Activated T-cell treated with anti-CD3 and anti-CD28 coated beads, Interleukin-2, amount 50 U/mL, for 4 hours (primary cell): Measurements from ENCODE around the gene PIK3R4. TPM values are rescaled to one million over a fixed set of nuclear protein-coding genes. Genes with fewer than 3 reads are reported as not detected.

Experiments
- ATAC-seq, 2 donors: fragments of 200-7000 bp; cut with Tn5 transposase; one replicate each; pipeline ENCODE4 v1.10.0; 2021
- DNase-seq: peaks from one replicate; pipeline ENCODE4 v3.0.0-alpha.2; 2020
- H3K27me3 Mint-ChIP-seq: one replicate; pipeline ENCODE4 v1.8.0; 2021; ENCODE audit warnings: low read depth, mixed read lengths
- H3K36me3 Mint-ChIP-seq: one replicate; pipeline ENCODE4 v1.8.0; 2022; ENCODE audit warnings: mixed read lengths; ENCODE audit not compliant: insufficient read depth
- H3K4me1 Mint-ChIP-seq: one replicate; pipeline ENCODE4 v1.8.0; 2021; ENCODE audit warnings: low read depth, mixed read lengths
- H3K4me3 Mint-ChIP-seq: one replicate; pipeline ENCODE4 v1.8.0; 2021; ENCODE audit warnings: mild to moderate bottlenecking, moderate library complexity, mixed read lengths
- H3K9me3 Mint-ChIP-seq: one replicate; pipeline ENCODE4 v1.8.0; 2021; ENCODE audit warnings: mixed read lengths
- total RNA-seq, 3 donors: library from RNA; stranded (reverse); gene quantifications; one replicate each; pipeline ENCODE4 v1.2.1, GENCODE V29; 2021

Gene PIK3R4
- total RNA-seq, 3 donors from 2014 or later: 31.1 to 34.1 (median 33.7) TPM

DNA sequence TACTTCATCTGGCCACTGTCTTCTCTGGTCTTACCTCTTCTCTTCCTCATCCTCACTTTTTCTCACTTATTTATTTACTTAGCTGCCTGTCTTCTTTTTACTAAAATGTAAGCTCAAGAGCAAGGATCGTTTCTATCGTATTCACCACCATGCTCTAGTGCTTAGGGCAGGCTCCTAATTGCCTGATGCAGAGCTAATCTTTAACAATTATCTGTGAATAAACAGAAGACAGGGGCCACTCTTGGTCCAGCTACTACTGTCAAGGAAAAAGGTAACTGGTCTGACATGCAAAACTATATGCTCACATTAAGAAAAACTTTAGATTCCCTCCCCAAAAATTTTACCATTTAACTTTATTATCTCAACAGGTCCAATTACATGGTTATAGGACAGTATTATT is 17.5 kb downstream of the PIK3R4 start:
- Mint-ChIP-seq H3K9me3 (no peaks in the 10 kb centered on the region), H3K4me1 (peaks cover 1% of the 10 kb centered on the region), H3K4me3 (no peak overlapping the region), H3K27me3 (no peaks in the 10 kb centered on the region), H3K36me3 (peaks cover 19% of the 10 kb centered on the region)
- ATAC-seq: no peak
- DNase-seq: no peak

GRCh38 chr3:130728037-130728436 is 18.6 kb downstream of the PIK3R4 start:
- no peak for ATAC-seq
- DNase-seq: no peak
- Mint-ChIP-seq H3K9me3 (no peaks in the 10 kb centered on the region), H3K27me3 (no peaks in the 10 kb centered on the region), H3K36me3 (peaks cover 24% of the 10 kb centered on the region), H3K4me1 (peaks cover 1% of the 10 kb centered on the region), H3K4me3 (no peak overlapping the region)

DNA sequence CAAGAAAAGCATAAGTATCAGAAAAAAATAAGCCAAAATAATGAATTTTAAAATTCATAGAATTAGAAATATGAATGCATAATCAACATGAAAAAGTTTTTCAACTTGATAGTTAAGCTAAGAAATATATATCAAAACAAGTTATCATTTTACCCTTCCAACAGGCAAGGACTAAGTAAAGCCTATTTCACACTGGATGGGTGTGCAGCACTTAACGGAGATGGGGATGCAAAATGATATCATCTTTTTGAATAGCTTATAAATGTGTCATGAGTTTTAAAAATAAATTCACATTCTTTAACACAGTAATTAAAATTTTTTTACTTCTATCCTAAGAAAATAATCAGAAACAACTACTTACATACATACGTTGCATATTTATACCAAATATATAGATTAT is 20.9 kb downstream of the PIK3R4 start:
- DNase-seq (no peak), ATAC-seq (no peak)
- Mint-ChIP-seq H3K9me3 (no peaks in the 10 kb centered on the region), H3K27me3 (no peaks in the 10 kb centered on the region), H3K4me1 (peaks cover 1% of the 10 kb centered on the region), H3K36me3 (peaks cover 28% of the 10 kb centered on the region), H3K4me3 (no peak overlapping the region)

GRCh38 chr3:130715616-130716015 is 31.0 kb downstream of the PIK3R4 start:
- H3K4me1 Mint-ChIP-seq: peaks cover 2% of the 10 kb centered on the region
- DNase-seq: no peak
- no peak for ATAC-seq
- peaks cover 37% of the 10 kb centered on the region for H3K36me3 Mint-ChIP-seq
- no peaks in the 10 kb centered on the region for H3K27me3 Mint-ChIP-seq
- no peaks in the 10 kb centered on the region for H3K9me3 Mint-ChIP-seq
- H3K4me3 Mint-ChIP-seq: no peak overlapping the region

DNA sequence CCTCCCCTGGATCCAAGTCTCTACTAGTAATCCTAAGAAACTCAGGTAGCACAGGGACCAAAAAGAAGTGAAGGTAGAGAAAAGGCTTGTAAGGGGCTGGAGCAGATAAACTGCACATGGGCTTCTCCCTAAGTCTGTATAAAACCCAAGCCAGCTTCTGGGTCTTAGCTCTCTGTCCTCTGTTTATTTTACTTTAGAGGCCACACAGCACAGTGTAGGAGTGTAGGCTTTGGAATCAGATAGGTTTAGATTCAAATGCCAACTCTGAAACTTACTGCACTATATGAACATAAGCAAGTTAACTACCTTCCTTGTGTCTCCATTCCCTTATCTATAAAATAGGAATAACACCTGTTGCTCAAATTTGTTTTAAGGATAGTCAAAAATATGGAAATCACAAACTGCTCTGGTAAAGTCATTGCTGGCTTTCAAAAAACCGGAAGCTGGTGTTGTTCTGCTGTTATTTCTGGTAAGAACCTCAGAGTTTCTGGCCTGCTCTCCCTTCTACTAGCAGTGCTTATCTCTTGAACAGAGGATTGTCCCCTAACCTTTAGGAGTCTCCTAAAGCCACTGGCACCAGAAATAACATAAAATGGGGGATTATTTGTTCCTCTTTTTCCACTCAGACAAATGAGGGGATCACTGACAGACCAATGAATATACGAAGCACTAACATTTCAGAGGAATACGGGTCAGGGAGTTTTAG is 33.8 kb downstream of the PIK3R4 start:
- no peak overlapping the region for H3K4me3 Mint-ChIP-seq
- no peaks in the 10 kb centered on the region for H3K27me3 Mint-ChIP-seq
- DNase-seq (no peak), ATAC-seq (no peak)
- H3K36me3 Mint-ChIP-seq: peaks cover 39% of the 10 kb centered on the region
- H3K9me3 Mint-ChIP-seq: no peaks in the 10 kb centered on the region
- peaks cover 2% of the 10 kb centered on the region for H3K4me1 Mint-ChIP-seq

- H3K4me1 Mint-ChIP-seq: peaks cover 2% of the 10 kb centered on the region
- no peaks in the 10 kb centered on the region for H3K27me3 Mint-ChIP-seq
- DNase-seq: no peak
- peaks cover 35% of the 10 kb centered on the region for H3K36me3 Mint-ChIP-seq
- no peak overlapping the region for H3K4me3 Mint-ChIP-seq
- ATAC-seq: no peak
- no peaks in the 10 kb centered on the region for H3K9me3 Mint-ChIP-seq
These were observed 34.9 kb downstream of the PIK3R4 start for GRCh38 chr3:130711565-130712324.

- Mint-ChIP-seq H3K36me3 (peaks cover 33% of the 10 kb centered on the region), H3K4me1 (peaks cover 2% of the 10 kb centered on the region), H3K27me3 (no peaks in the 10 kb centered on the region), H3K4me3 (no peak overlapping the region), H3K9me3 (no peaks in the 10 kb centered on the region)
- ATAC-seq (no peak), DNase-seq (no peak)
These were observed 37.0 kb downstream of the PIK3R4 start for GRCh38 chr3:130709671-130710070.

DNA sequence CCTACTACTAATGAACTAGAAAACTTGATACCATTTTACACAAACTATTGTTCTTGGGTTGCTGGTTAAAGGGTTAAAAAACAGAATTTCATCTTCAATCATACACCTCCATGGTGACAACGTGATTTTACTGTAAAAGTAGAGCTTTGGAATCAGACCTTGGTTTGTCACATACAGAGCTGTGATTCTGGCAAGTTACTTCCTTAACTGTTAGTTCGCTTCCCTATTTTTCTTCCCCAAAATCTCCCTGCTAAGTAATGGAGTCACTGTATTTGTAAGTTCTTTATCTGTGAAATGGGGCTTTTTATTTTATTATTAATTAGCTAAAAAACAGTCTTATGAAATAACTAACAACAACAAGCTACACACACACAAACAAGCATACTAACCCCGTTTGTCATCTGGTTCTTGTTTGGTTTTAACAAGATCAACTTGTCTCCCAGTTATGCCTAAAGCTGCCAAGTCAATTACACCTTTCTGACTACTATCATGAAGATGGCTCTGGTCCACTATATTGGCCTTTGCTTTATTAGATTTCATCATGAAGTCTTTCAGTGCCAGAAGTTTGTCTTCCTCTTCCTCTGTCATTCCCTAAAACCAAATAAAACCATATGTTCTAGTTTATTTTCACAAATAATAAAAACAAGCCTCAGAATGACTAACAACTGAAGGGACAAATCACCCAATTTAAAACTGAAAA is 38.6 kb downstream of the PIK3R4 start:
- DNase-seq: no peak
- Mint-ChIP-seq H3K27me3 (no peaks in the 10 kb centered on the region), H3K9me3 (no peaks in the 10 kb centered on the region), H3K36me3 (peaks cover 39% of the 10 kb centered on the region), H3K4me3 (no peak overlapping the region), H3K4me1 (no peaks in the 10 kb centered on the region)
- no peak for ATAC-seq

- Mint-ChIP-seq H3K9me3 (no peaks in the 10 kb centered on the region), H3K4me1 (no peaks in the 10 kb centered on the region), H3K27me3 (no peaks in the 10 kb centered on the region), H3K4me3 (no peak overlapping the region), H3K36me3 (peaks cover 48% of the 10 kb centered on the region)
- ATAC-seq (no peak), DNase-seq (no peak)
These were observed 41.1 kb downstream of the PIK3R4 start for GRCh38 chr3:130705501-130705900.

DNA sequence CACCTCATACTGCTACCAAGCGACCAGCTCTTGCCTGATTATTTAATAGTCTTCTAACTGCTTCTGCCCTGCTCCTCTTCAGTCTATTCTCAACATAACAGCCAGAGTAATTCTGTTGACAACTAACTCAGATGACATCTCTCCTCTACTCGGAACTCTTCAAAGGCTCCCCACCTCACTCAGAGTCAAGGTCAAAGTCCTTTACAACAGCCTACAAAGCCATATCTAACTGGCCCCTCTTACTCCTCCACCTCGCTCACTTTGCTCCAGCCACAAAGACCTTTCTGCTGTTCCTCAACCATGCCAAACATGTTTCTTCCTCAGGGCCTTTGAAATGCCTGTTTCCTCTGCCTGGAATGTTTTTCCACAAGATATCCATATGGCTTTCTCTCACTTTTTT is 43.6 kb downstream of the PIK3R4 start:
- H3K9me3 Mint-ChIP-seq: no peaks in the 10 kb centered on the region
- H3K4me1 Mint-ChIP-seq: no peaks in the 10 kb centered on the region
- peaks cover 61% of the 10 kb centered on the region for H3K36me3 Mint-ChIP-seq
- no peaks in the 10 kb centered on the region for H3K27me3 Mint-ChIP-seq
- DNase-seq (no peak), ATAC-seq (no peak)
- H3K4me3 Mint-ChIP-seq: no peak overlapping the region

DNA sequence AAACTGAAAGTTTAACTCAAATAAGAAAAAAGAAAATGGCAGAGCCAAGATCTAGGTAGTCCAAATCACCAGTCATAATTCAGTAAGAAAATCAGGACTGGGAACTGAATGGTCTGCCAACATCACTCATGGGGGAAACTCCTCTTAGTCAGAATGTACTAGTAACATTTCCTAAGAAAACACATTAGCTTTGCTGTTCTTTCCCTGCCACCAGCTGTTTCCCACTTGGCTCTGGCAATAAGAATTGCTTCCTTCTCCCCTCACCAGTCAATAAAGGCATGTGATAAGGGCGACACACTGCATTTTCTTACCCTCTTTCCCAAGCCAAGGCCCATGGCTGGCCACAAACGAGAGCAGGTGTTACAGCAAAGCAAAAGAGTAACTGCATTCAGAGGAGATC is 46.1 kb downstream of the PIK3R4 start:
- H3K27me3 Mint-ChIP-seq: no peaks in the 10 kb centered on the region
- DNase-seq (no peak), ATAC-seq (no peak)
- peaks cover 66% of the 10 kb centered on the region for H3K36me3 Mint-ChIP-seq
- no peaks in the 10 kb centered on the region for H3K4me1 Mint-ChIP-seq
- no peaks in the 10 kb centered on the region for H3K9me3 Mint-ChIP-seq
- no peak overlapping the region for H3K4me3 Mint-ChIP-seq

DNA sequence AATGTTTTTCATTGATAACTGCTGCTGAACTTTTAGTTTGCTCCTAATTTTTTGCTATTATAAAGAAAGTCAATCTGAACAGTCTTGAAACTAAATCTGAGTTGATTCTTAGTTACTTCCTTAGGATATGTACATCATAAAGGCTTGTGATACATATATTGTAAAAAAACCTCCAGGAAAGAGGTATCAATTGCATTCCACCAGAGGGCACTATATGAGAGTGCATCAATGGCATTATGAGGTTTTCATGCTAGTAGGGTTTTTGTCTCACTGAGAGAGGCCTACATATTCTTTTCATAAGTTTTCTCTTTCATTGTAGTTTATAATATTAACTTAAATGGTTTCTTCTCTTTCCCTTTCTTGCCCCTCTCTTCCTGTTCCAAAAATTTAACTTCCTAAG is 46.9 kb downstream of the PIK3R4 start:
- DNase-seq: no peak
- H3K4me3 Mint-ChIP-seq: no peak overlapping the region
- no peaks in the 10 kb centered on the region for H3K4me1 Mint-ChIP-seq
- H3K36me3 Mint-ChIP-seq: peaks cover 64% of the 10 kb centered on the region
- no peak for ATAC-seq
- no peaks in the 10 kb centered on the region for H3K27me3 Mint-ChIP-seq
- no peaks in the 10 kb centered on the region for H3K9me3 Mint-ChIP-seq

DNA sequence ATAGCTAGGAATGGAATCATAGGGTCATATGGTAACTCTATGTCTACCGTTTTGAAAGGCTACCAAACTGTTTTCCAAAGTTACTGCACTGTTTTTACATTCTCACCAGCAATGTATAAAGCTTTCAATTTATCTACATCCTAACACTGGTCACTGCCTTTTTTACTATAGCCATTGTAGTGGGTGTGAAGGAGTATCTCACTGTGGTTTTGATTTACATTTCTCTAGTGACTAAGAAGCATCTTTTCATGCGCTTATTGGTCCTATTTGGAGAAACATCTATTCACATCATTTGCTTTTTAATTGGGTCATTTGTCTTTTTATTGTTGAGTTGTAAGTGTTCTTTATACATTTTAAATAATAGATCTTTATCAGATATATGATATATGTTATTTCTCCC is 53.3 kb downstream of the PIK3R4 start:
- ATAC-seq (no peak), DNase-seq (no peak)
- Mint-ChIP-seq H3K4me3 (no peak overlapping the region), H3K36me3 (peaks cover 54% of the 10 kb centered on the region), H3K4me1 (peaks cover 2% of the 10 kb centered on the region), H3K9me3 (no peaks in the 10 kb centered on the region), H3K27me3 (no peaks in the 10 kb centered on the region)

GRCh38 chr3:130692455-130692854 is 54.2 kb downstream of the PIK3R4 start:
- DNase-seq: no peak
- Mint-ChIP-seq H3K27me3 (no peaks in the 10 kb centered on the region), H3K4me3 (no peak overlapping the region), H3K36me3 (peaks cover 45% of the 10 kb centered on the region), H3K9me3 (no peaks in the 10 kb centered on the region), H3K4me1 (peaks cover 2% of the 10 kb centered on the region)
- no peak for ATAC-seq
